C4-2B (cell line): ENCODE measurements around the gene CLDN6.

Experiments
- ZFX ChIP-seq: fragments of 450-650 bp; IDR thresholded peaks from 2 replicates; pipeline ENCODE4 v1.6.1; 2017
- TF ChIP-seq, protein P1 (sequence below): fragments of 450-650 bp; conservative IDR thresholded peaks from 2 replicates; pipeline ENCODE4 v1.5.1; 2017; ENCODE audit warnings: mild to moderate bottlenecking

DNA sequence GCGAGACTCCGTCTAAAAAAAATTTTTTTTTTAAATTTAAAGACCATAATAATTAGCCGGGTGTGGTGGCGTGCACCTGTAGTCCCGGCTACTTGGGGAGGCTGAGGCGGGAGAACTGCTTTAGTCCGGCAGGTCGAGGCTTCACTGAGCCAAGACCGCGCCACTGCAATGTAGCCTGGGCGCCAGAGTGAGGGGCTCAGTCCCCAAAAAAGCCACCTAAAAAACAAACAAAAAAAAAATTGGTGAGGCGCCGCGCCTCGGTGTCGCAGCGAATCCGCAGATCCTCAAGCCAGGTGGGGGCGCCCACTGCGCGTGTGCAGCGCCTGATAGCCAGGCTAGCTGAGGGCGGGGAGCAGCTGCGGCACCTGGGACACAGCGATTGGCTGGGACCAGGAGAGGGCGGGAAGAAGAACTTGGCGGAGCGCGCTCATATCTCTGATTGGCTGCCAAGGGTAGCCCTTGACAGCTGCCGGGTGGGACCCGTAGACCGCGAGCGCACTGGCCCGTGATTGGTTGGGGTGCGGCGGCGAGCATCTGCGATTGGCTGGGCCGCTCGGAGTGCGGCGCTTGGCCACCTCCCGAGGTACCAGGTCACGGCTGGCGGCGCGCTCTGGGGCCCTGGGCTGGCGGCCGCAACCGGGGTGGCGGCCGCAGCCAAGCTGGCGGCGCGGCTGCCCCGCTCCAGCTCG is 14.3 kb downstream of the CLDN6 start:
- TF ChIP-seq, protein P1, sequence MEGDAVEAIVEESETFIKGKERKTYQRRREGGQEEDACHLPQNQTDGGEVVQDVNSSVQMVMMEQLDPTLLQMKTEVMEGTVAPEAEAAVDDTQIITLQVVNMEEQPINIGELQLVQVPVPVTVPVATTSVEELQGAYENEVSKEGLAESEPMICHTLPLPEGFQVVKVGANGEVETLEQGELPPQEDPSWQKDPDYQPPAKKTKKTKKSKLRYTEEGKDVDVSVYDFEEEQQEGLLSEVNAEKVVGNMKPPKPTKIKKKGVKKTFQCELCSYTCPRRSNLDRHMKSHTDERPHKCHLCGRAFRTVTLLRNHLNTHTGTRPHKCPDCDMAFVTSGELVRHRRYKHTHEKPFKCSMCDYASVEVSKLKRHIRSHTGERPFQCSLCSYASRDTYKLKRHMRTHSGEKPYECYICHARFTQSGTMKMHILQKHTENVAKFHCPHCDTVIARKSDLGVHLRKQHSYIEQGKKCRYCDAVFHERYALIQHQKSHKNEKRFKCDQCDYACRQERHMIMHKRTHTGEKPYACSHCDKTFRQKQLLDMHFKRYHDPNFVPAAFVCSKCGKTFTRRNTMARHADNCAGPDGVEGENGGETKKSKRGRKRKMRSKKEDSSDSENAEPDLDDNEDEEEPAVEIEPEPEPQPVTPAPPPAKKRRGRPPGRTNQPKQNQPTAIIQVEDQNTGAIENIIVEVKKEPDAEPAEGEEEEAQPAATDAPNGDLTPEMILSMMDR, result peak; percentile 74
- no peak for TF ChIP-seq ZFX
